Keratinocyte (primary cell): Measurements from ENCODE around the gene ENO2. TPM values are rescaled to one million over a fixed set of nuclear protein-coding genes. Genes with fewer than 3 reads are reported as not detected.

Source experiments
- DNase-seq: peaks from one replicate; pipeline ENCODE4 v3.0.0-alpha.2; 2011; ENCODE audit warnings: low read depth, missing footprints, low spot score
- FAIRE-seq: peaks from 2 replicates; lab custom pipeline; 2011; peaks lifted over from hg19 to GRCh38; lab: Jason Lieb, UNC
- H2AFZ ChIP-seq: 2 replicates; pipeline ENCODE4 v1.6.0; 2012; ENCODE audit warnings: low read length, control low read depth, inconsistent platforms; ENCODE audit not compliant: control insufficient read depth
- H3K27ac ChIP-seq: 2 replicates; pipeline ENCODE4 v1.5.1; 2011; ENCODE audit warnings: low read length; ENCODE audit not compliant: control insufficient read depth, insufficient read depth
- H3K27me3 ChIP-seq: 3 replicates; pipeline ENCODE4 v1.6.0; 2011; ENCODE audit warnings: low read length; ENCODE audit not compliant: control insufficient read depth, insufficient read depth; ENCODE audit errors: extremely low read depth
- H3K36me3 ChIP-seq, 2 experiments: 2 replicates in 1 of 2; 3 replicates in 1 of 2; pipeline ENCODE4 v1.5.1; 2011; ENCODE audit warnings: low read length in 2 of 2, mild to moderate bottlenecking in 1 of 2; ENCODE audit not compliant: control insufficient read depth in 2 of 2, insufficient read depth in 2 of 2; ENCODE audit errors: extremely low read depth in 1 of 2
- H3K4me1 ChIP-seq: 3 replicates; pipeline ENCODE4 v1.5.1; 2011; ENCODE audit warnings: low read length; ENCODE audit not compliant: control insufficient read depth, insufficient read depth; ENCODE audit errors: extremely low read depth
- H3K4me2 ChIP-seq: 3 replicates; pipeline ENCODE4 v1.6.0; 2011; ENCODE audit warnings: low read depth, low read length; ENCODE audit not compliant: control insufficient read depth, insufficient read depth; ENCODE audit errors: extremely low read depth
- H3K4me3 ChIP-seq, 3 experiments: fragments of 200-600 bp in 1 of 3; sonication (generic) in 1 of 3; 2 replicates in 2 of 3; 3 replicates in 1 of 3; pipeline ENCODE4 v1.5.1; 2011 to 2016; ENCODE audit warnings: low read length in 3 of 3, mild to moderate bottlenecking in 3 of 3, control low read depth in 2 of 3, inconsistent platforms in 1 of 3, low read depth in 1 of 3, mixed read lengths in 1 of 3, mixed run types in 1 of 3, moderate library complexity in 1 of 3; ENCODE audit not compliant: control insufficient read depth in 2 of 3, insufficient read depth in 2 of 3; ENCODE audit errors: extremely low read depth in 1 of 3
- H3K79me2 ChIP-seq: 2 replicates; pipeline ENCODE4 v1.6.0; 2012; ENCODE audit warnings: low read length; ENCODE audit not compliant: control insufficient read depth, insufficient read depth
- H3K9ac ChIP-seq: 3 replicates; pipeline ENCODE4 v1.6.0; 2011; ENCODE audit warnings: low read length; ENCODE audit not compliant: control insufficient read depth, insufficient read depth; ENCODE audit errors: extremely low read depth
- H3K9me1 ChIP-seq: 3 replicates; pipeline ENCODE4 v1.6.0; 2011; ENCODE audit warnings: low read length; ENCODE audit not compliant: control insufficient read depth, insufficient read depth; ENCODE audit errors: extremely low read depth
- H3K9me3 ChIP-seq: 2 replicates; pipeline ENCODE4 v1.5.1; 2012; ENCODE audit warnings: low read depth, low read length; ENCODE audit not compliant: control insufficient read depth
- H4K20me1 ChIP-seq: 3 replicates; pipeline ENCODE4 v1.6.0; 2011; ENCODE audit warnings: low read length; ENCODE audit not compliant: control insufficient read depth, insufficient read depth; ENCODE audit errors: extremely low read depth
- CTCF ChIP-seq, 3 experiments: IDR thresholded peaks in 1 of 3; conservative IDR thresholded peaks in 1 of 3; optimal IDR thresholded peaks in 1 of 3; 2 replicates in 2 of 3; 3 replicates in 1 of 3; pipeline versions ENCODE3 to v1.5.1; 2011; ENCODE audit warnings: low read length in 3 of 3, mild to moderate bottlenecking in 3 of 3, moderate library complexity in 2 of 3, control low read depth in 1 of 3, inconsistent platforms in 1 of 3; ENCODE audit not compliant: insufficient read depth in 2 of 3; ENCODE audit errors: extremely low read depth in 1 of 3
- EZH2 ChIP-seq: IDR thresholded peaks from one replicate; pipeline ENCODE4 v1.6.1; 2012; ENCODE audit warnings: inconsistent platforms, mild to moderate bottlenecking, low read length, moderate library complexity
- dilution Hi-C: fragments of 300-500 bp; cut with MboI; formaldehyde crosslinking; loops from one replicate; pipeline ENCODE4 v1.7.0; 2020; ENCODE audit warnings: low sequenced_read_pairs; ENCODE audit not compliant: extremely low pct_ligation_motif_present
- polyA plus RNA-seq, 5 experiments: library from polyadenylated mRNA; depleted of rRNA in 3 of 5; stranded (reverse) in 3 of 5; stranded (forward) in 1 of 5; unstranded in 1 of 5; fragments of >200 nt; gene quantifications; 1 replicate in 1 of 5; 2 replicates in 3 of 5; 3 replicates in 1 of 5; pipeline versions ENCODE4 v1.2.1 to v1.2.3, GENCODE V29; 2011 to 2012; ENCODE audit warnings: missing spikeins in 2 of 5, low read depth in 1 of 5, low replicate concordance in 1 of 5

Gene ENO2
- polyA plus RNA-seq, 1 donor (not counting 4 experiments of a cell fraction or from before 2014, with no cell fraction given), result 1.7 TPM

GRCh38 chr12:6941782-6942181, 27.4 kb downstream of the ENO2 start:
- no peak for TF ChIP-seq EZH2
- H3K9ac ChIP-seq, result no peak overlapping the region
- H3K27me3 ChIP-seq, result no peaks in the 10 kb centered on the region
- dilution Hi-C loops, result no loop called here
- peaks cover 27% of the 10 kb centered on the region for H3K4me1 ChIP-seq
- H3K9me3 ChIP-seq, result no peaks in the 10 kb centered on the region
- no peaks in the 10 kb centered on the region for H3K9me1 ChIP-seq
- FAIRE-seq, result no peak
- H3K27ac ChIP-seq, result no peak overlapping the region
- no peak for DNase-seq
- H2AFZ ChIP-seq, result no peak overlapping the region
- no peaks in the 10 kb centered on the region for H4K20me1 ChIP-seq
- H3K4me3 ChIP-seq, result no peak overlapping the region
- no peak overlapping the region for H3K4me2 ChIP-seq
- H3K79me2 ChIP-seq, result peaks cover 3% of the 10 kb centered on the region
- peaks cover 11 to 21% of the 10 kb centered on the region in 2 experiments for H3K36me3 ChIP-seq

GRCh38 chr12:6942331-6942665, 27.9 kb downstream of the ENO2 start:
- no peak overlapping the region for H3K4me3 ChIP-seq
- H3K4me1 ChIP-seq, result peaks cover 31% of the 10 kb centered on the region
- H3K27ac ChIP-seq, result no peak overlapping the region
- H4K20me1 ChIP-seq, result no peaks in the 10 kb centered on the region
- FAIRE-seq (no peak), DNase-seq (no peak)
- no peaks in the 10 kb centered on the region for H3K9me3 ChIP-seq
- no peaks in the 10 kb centered on the region for H3K27me3 ChIP-seq
- TF ChIP-seq CTCF (optimal IDR thresholded peaks at IDR 0.05 in 1 of 3, IDR thresholded peaks at IDR 0.05 in 1 of 3, conservative IDR thresholded peaks at IDR 0.05 in 1 of 3; ENCODE audit: extremely low read depth in 1 of 3, insufficient read depth in 2 of 3, low read length in 3 of 3) (no peak), EZH2 (no peak)
- dilution Hi-C loops, result no loop called here
- H3K9me1 ChIP-seq, result no peaks in the 10 kb centered on the region
- H3K36me3 ChIP-seq, result peaks cover 10 to 21% of the 10 kb centered on the region in 2 experiments
- no peak overlapping the region for H2AFZ ChIP-seq
- no peak overlapping the region for H3K9ac ChIP-seq
- H3K4me2 ChIP-seq, result no peak overlapping the region
- peaks cover 6% of the 10 kb centered on the region for H3K79me2 ChIP-seq

DNA sequence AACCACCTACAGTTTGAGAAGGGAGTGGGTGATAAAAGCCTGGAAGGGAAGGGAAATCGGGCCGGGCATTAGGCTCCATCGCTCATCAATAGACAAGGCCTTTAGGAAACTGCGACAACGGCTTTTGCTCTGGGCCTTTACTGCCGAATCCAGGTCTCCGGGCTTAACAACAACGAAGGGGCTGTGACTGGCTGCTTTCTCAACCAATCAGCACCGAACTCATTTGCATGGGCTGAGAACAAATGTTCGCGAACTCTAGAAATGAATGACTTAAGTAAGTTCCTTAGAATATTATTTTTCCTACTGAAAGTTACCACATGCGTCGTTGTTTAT, 29.0 kb downstream of the ENO2 start:
- H3K4me3 ChIP-seq, result peak overlapping the region in 2 of 3 experiments; percentile 44 to 56

More for the DNA sequence above, 29.0 kb downstream of the ENO2 start:
- H3K9ac ChIP-seq, result peak overlapping the region; percentile 87
- H2AFZ ChIP-seq, result peak overlapping the region; percentile 68
- H3K4me2 ChIP-seq, result peak overlapping the region; percentile 95
- H3K79me2 ChIP-seq, result peaks cover 6% of the 10 kb centered on the region
- peaks cover 10 to 21% of the 10 kb centered on the region in 2 experiments for H3K36me3 ChIP-seq
- no peaks in the 10 kb centered on the region for H4K20me1 ChIP-seq
- TF ChIP-seq CTCF (optimal IDR thresholded peaks at IDR 0.05 in 1 of 3, IDR thresholded peaks at IDR 0.05 in 1 of 3, conservative IDR thresholded peaks at IDR 0.05 in 1 of 3; ENCODE audit: extremely low read depth in 1 of 3, insufficient read depth in 2 of 3, low read length in 3 of 3) (no peak), EZH2 (no peak)
- DNase-seq (no peak), FAIRE-seq (no peak)
- peak overlapping the region; percentile 100 for H3K27ac ChIP-seq
- no peaks in the 10 kb centered on the region for H3K9me3 ChIP-seq
- dilution Hi-C loops, result no loop called here
- no peaks in the 10 kb centered on the region for H3K27me3 ChIP-seq
- no peaks in the 10 kb centered on the region for H3K9me1 ChIP-seq
- peaks cover 29% of the 10 kb centered on the region for H3K4me1 ChIP-seq
